ENCODE measurements around the gene PPP1R18. TPM values are rescaled to one million over a fixed set of nuclear protein-coding genes. Genes with fewer than 3 reads are reported as not detected.

The PPP1R18 gene
- total and polyA plus RNA-seq, 2 of the 4 experiments (the other 2 are of a cell fraction), result 31.9 to 134 TPM

- Histone ChIP-seq H2AK5ac (ENCODE audit: low read depth, low read length) (no peak overlapping the region), H3K4me1 (ENCODE audit: control insufficient read depth, insufficient read depth, low read length) (peaks cover 14% of the 10 kb centered on the region), H4K20me1 (ENCODE audit: insufficient read depth, low read length) (peaks cover 80% of the 10 kb centered on the region), H2BK15ac (ENCODE audit: low read depth, low read length) (no peak overlapping the region), H3K36me3 (ENCODE audit: control insufficient read depth, insufficient read depth, low read length) (peaks cover 58% of the 10 kb centered on the region), H4K8ac (ENCODE audit: low read depth in 2 of 2, low read length in 2 of 2) (no peak overlapping the region), H3K9me1 (ENCODE audit: insufficient read depth, low read length) (no peaks in the 10 kb centered on the region), H2BK120ac (ENCODE audit: low read depth, low read length) (peak overlapping the region; percentile 35; the same call in 1 of the 2 replicates), H3K4me3 (ENCODE audit: insufficient read depth, low read depth, low read length) (no peak overlapping the region), H3K23ac (ENCODE audit: low read depth, low read length) (no peak overlapping the region; the same call in 1 of the 2 replicates), H3K4ac (ENCODE audit: low read depth, low read length) (no peak overlapping the region), H3K18ac (ENCODE audit: low read depth, low read length) (no peak overlapping the region), H3K79me1 (ENCODE audit: low read depth in 1 of 2, low read length in 2 of 2) (peaks cover 13 to 47% of the 10 kb centered on the region in 2 experiments), H2BK5ac (ENCODE audit: low read depth, low read length, poor library complexity, severe bottlenecking) (peak overlapping the region; percentile 1), H3K27ac (ENCODE audit: insufficient read depth, low read length) (peak overlapping the region; percentile 49), H2AFZ (replicated peaks; ENCODE audit: low read length, poor library complexity) (peak overlapping the region; percentile 12), H3K9me3 (ENCODE audit: control insufficient read depth, insufficient read depth, low read length) (no peaks in the 10 kb centered on the region), H3K9ac (ENCODE audit: low read depth, low read length) (peak overlapping the region; percentile 17; the same call in 1 of the 2 replicates), H3K27me3 (ENCODE audit: control insufficient read depth, insufficient read depth, low read length) (no peaks in the 10 kb centered on the region), H2BK20ac (ENCODE audit: low read depth, low read length) (no peak overlapping the region), H4K91ac (ENCODE audit: insufficient read depth, low read depth, low read length) (no peak overlapping the region; the same call in 1 of the 2 replicates), H3K4me2 (ENCODE audit: low read depth, low read length) (peak overlapping the region; percentile 76), H3K14ac (replicated peaks; ENCODE audit: low read depth, low read length) (0 out of 2 replicates have a peak overlapping the region, but pooled peaks have one; percentile 76), H2AK9ac (replicated peaks; ENCODE audit: low read depth, low read length, poor library complexity) (peak overlapping the region; percentile 38), H3K56ac (ENCODE audit: extremely low read depth, insufficient read depth, low read length) (no peak overlapping the region), H4K5ac (ENCODE audit: low read depth, low read length) (no peak overlapping the region)
- CTCF ChIA-PET, result interaction anchor here (0.5 to 1.9 kb wide), 10 partner anchors 9 to 149 kb away, joined by 3 to 12 read pairs (median 4); partner anchors contain the start of gene NRM
- no peak for TF ChIP-seq ELK1 (IDR thresholded peaks at IDR 0.05; ENCODE audit: borderline replicate concordance, low read depth, low read length)
- TF ChIP-seq SMC3 (IDR thresholded peaks at IDR 0.05; ENCODE audit: low read depth, low read length), result peak; percentile 95
- TF ChIP-seq RAD21 (IDR thresholded peaks at IDR 0.05; ENCODE audit: low read length), result peak; percentile 95
- TF ChIP-seq MAZ (IDR thresholded peaks at IDR 0.05; ENCODE audit: borderline replicate concordance, low read depth, low read length), result peak; percentile 75; the same call in 1 of the 2 replicates
- TF ChIP-seq USF2 (IDR thresholded peaks at IDR 0.05; ENCODE audit: low read depth, low read length), result no peak
- 0 out of 2 replicates have a peak, but pooled peaks have one; percentile 32 for TF ChIP-seq MXI1 (IDR thresholded peaks at IDR 0.05; ENCODE audit: borderline replicate concordance, low read depth, low read length)
- peak; percentile 93 for TF ChIP-seq CTCF (conservative IDR thresholded peaks at IDR 0.05; ENCODE audit: low read depth, low read length)
- in situ Hi-C loops (cut with MboI; ENCODE audit: low sequenced_read_pairs), result loop anchor here (5.0 kb wide), 1 partner anchor 198 kb away; no protein-coding TSS in a partner anchor
- intact Hi-C loops (cut with micrococcal nuclease), result loop anchor here (1.0 to 2.0 kb wide), 2 partner anchors 43 to 150 kb away; no protein-coding TSS in a partner anchor
- ATAC-seq (ENCODE audit: low read depth), result peak; percentile 36
- BruUV-seq (replicated peaks), result no TSS peak
- DNase-seq, result peak; percentile 73
- dilution Hi-C loops (cut with HindIII; ENCODE audit: low sequenced_read_pairs, unreplicated experiment), result no loop called here
- POLR2A ChIA-PET (ENCODE audit: unreplicated experiment), result interaction anchor here (0.6 to 1.6 kb wide), 2 partner anchors 43 to 73 kb away, joined by 4 to 6 read pairs; no protein-coding TSS in a partner anchor
- 17% methylated on average over 3 of the region's 31 CpGs; no CpG with 5 or more reads in 1 of the 2 experiments for WGBS, 2 experiments (ENCODE audit: extremely low coverage in 2 of 2, insufficient read length in 1 of 2)
Measured at GRCh38 chr6:30678964-30679726, 7.3 kb downstream of the PPP1R18 start.

All from IMR-90 (cell line).